Stomach (tissue), 9 donors: ENCODE measurements around the gene U2SURP. TPM values are rescaled to one million over a fixed set of nuclear protein-coding genes. Genes with fewer than 3 reads are reported as not detected.

ENCODE experiments used
- DNase-seq, 2 donors: peaks; one replicate each; pipeline versions ENCODE4 v3.0.0 to v3.0.0-alpha.2; 2013 to 2019
- H3K27ac ChIP-seq, 5 donors: fragments of 200-600 bp in 4 of 5; sonication (generic) in 4 of 5; one replicate each; pipeline ENCODE4 v1.5.1; 2013 to 2019; ENCODE audit warnings: mild to moderate bottlenecking in 1 of 5, moderate library complexity in 1 of 5
- H3K27me3 ChIP-seq, 3 donors: fragments of 200-600 bp; sonication (generic); one replicate each; pipeline ENCODE4 v1.5.1; 2017 to 2019; ENCODE audit warnings: mixed run types in 1 of 3
- H3K36me3 ChIP-seq, 4 donors: fragments of 200-600 bp; sonication (generic); 1 replicate in 3 of 4; 2 replicates in 1 of 4; pipeline ENCODE4 v1.5.1; 2016 to 2019
- H3K4me1 ChIP-seq, 4 donors: fragments of 200-600 bp; sonication (generic); one replicate each; pipeline ENCODE4 v1.5.1; 2016 to 2019
- H3K4me3 ChIP-seq, 4 donors: fragments of 200-600 bp; sonication (generic) in 3 of 4; one replicate each; pipeline ENCODE4 v1.5.1; 2016 to 2019; ENCODE audit warnings: mild to moderate bottlenecking in 1 of 4
- H3K9me3 ChIP-seq, 4 donors: fragments of 200-600 bp; sonication (generic); one replicate each; pipeline ENCODE4 v1.5.1; 2016 to 2019
- CTCF ChIP-seq, 7 experiments: fragments of 450-650 bp in 4 of 7; fragments of 200-600 bp in 3 of 7; sonication (generic) in 3 of 7; IDR thresholded peaks; one replicate each; pipeline ENCODE4 v1.5.1; 2016 to 2019; ENCODE audit warnings: antibody characterized with exemption in 7 of 7, control low read depth in 2 of 7, mild to moderate bottlenecking in 1 of 7
- EP300 ChIP-seq: sonication (generic); formaldehyde crosslinking; IDR thresholded peaks from one replicate; pipeline ENCODE4 v1.6.1; 2017; ENCODE audit warnings: antibody characterized with exemption
- POLR2A ChIP-seq, 4 donors: fragments of 450-650 bp; IDR thresholded peaks; one replicate each; pipeline ENCODE4 v1.6.1; 2016; ENCODE audit warnings: antibody characterized with exemption in 4 of 4, control low read depth in 2 of 4, mild to moderate bottlenecking in 1 of 4, moderate library complexity in 1 of 4
- POLR2AphosphoS5 ChIP-seq, 3 donors: sonication (generic); formaldehyde crosslinking; IDR thresholded peaks; one replicate each; pipeline ENCODE4 v1.6.1; 2016; ENCODE audit warnings: antibody characterized with exemption in 3 of 3
- WGBS, 5 donors: extraction: QIAGEN DNeasy Blood & Tissue Kit in 3 of 5; methylation state at CpG; one replicate each; pipeline versions ENCODE4 v1.1.5 to v1.1.7; 2013 to 2018; 5-methylcytosine and 5-hydroxymethylcytosine counted together
- intact Hi-C: fragments of 100-400 bp; cut with DNase I; formaldehyde crosslinking; loops from one replicate; pipeline ENCODE4 v1.15.1; 2023; ENCODE audit warnings: low total_unique reads
- polyA plus RNA-seq, 3 donors: library from polyadenylated mRNA; stranded (reverse); fragments of 200-250 nt; gene quantifications; one replicate each; pipeline ENCODE4 v1.2.3, GENCODE V29; 2013
- total RNA-seq, 5 donors: library from RNA; depleted of rRNA; stranded (reverse); fragments of >200 nt; gene quantifications; one replicate each; pipeline versions ENCODE4 v1.1.0 to v1.2.3, GENCODE V29; 2014 to 2016
- donor health status: healthy with polysubstance abuse.
- donor health status: Bipolar disorder and iron deficiency.
- donor health status: healthy.

Gene U2SURP
- total and polyA plus RNA-seq, 8 donors: 12.8 to 156 (median 59.9) TPM

GRCh38 chr3:142972092-142972753 is 29.1 kb upstream of the U2SURP start:
- intact Hi-C loops: no loop called here
- no peak for TF ChIP-seq POLR2AphosphoS5 (IDR thresholded peaks at IDR 0.05)
- no peak for TF ChIP-seq CTCF (IDR thresholded peaks at IDR 0.05)
- TF ChIP-seq EP300: no peak
- no peak for TF ChIP-seq POLR2A (IDR thresholded peaks at IDR 0.05)
- Histone ChIP-seq H3K27ac (no peak overlapping the region), H3K9me3 (no peaks in the 10 kb centered on the region), H3K4me1 (peaks cover 0 to 12% (median 2%) of the 10 kb centered on the region in 4 donors), H3K27me3 (peaks cover 0 to 10% (median 5%) of the 10 kb centered on the region in 3 donors), H3K4me3 (no peak overlapping the region), H3K36me3 (no peaks in the 10 kb centered on the region)
- DNase-seq: no peak
- WGBS, 5 donors: 83 to 90% (median 88%) methylated on average over 7 of the region's 7 CpGs

- no peaks in the 10 kb centered on the region for H3K36me3 ChIP-seq
- no peaks in the 10 kb centered on the region for H3K9me3 ChIP-seq
- intact Hi-C loops: no loop called here
- H3K4me1 ChIP-seq: peaks cover 0 to 10% (median 2%) of the 10 kb centered on the region in 4 donors
- H3K27ac ChIP-seq: no peak overlapping the region
- peaks cover 0 to 10% (median 5%) of the 10 kb centered on the region in 3 donors for H3K27me3 ChIP-seq
- TF ChIP-seq POLR2A (IDR thresholded peaks at IDR 0.05): no peak
- TF ChIP-seq CTCF (IDR thresholded peaks at IDR 0.05): no peak
- TF ChIP-seq EP300: no peak
- TF ChIP-seq POLR2AphosphoS5 (IDR thresholded peaks at IDR 0.05): no peak
- no peak for DNase-seq
- WGBS, 5 donors: 68 to 84% (median 83%) methylated on average over 8 of the region's 8 CpGs
- H3K4me3 ChIP-seq: no peak overlapping the region
Measured at GRCh38 chr3:142973217-142974009, 28.0 kb upstream of the U2SURP start.

- Histone ChIP-seq H3K4me1 (peaks cover 0 to 7% (median 2%) of the 10 kb centered on the region in 4 donors), H3K27me3 (peaks cover 0 to 10% (median 1%) of the 10 kb centered on the region in 3 donors), H3K4me3 (no peak overlapping the region), H3K9me3 (no peaks in the 10 kb centered on the region), H3K27ac (no peak overlapping the region), H3K36me3 (no peaks in the 10 kb centered on the region)
- intact Hi-C loops: no loop called here
- 81 to 88% (median 87%) methylated on average over 4 of the region's 4 CpGs for WGBS, 5 donors
- TF ChIP-seq POLR2AphosphoS5 (IDR thresholded peaks at IDR 0.05): no peak
- no peak for DNase-seq
Measured at GRCh38 chr3:142975316-142975995, 25.9 kb upstream of the U2SURP start.

GRCh38 chr3:142976621-142977398 is 24.6 kb upstream of the U2SURP start:
- Histone ChIP-seq H3K27ac (no peak overlapping the region), H3K4me3 (no peak overlapping the region), H3K9me3 (no peaks in the 10 kb centered on the region), H3K27me3 (peaks cover 0 to 15% (median 2%) of the 10 kb centered on the region in 3 donors), H3K36me3 (no peaks in the 10 kb centered on the region), H3K4me1 (peaks cover 0 to 7% (median 2%) of the 10 kb centered on the region in 4 donors)
- TF ChIP-seq POLR2A (IDR thresholded peaks at IDR 0.05) (no peak), CTCF (IDR thresholded peaks at IDR 0.05) (no peak), POLR2AphosphoS5 (IDR thresholded peaks at IDR 0.05) (peak in 1 of 3 donors; percentile 61), EP300 (no peak)
- 55 to 60% (median 59%) methylated on average over 8 of the region's 8 CpGs for WGBS, 5 donors
- DNase-seq: peak; percentile 69 to 72
- intact Hi-C loops: no loop called here
